Ovary (tissue), 3 donors: ENCODE results near the gene GPR87.

Experiments used
- POLR2A ChIP-seq: fragments of 450-650 bp; IDR thresholded peaks from one replicate; pipeline ENCODE4 v1.6.1; 2017; ENCODE audit warnings: antibody characterized with exemption, mild to moderate bottlenecking, moderate library complexity
- TF ChIP-seq, protein P1 (sequence below), 3 donors: fragments of 450-650 bp in 2 of 3; fragments of 200-600 bp in 1 of 3; IDR thresholded peaks; one replicate each; pipeline versions ENCODE4 v1.5.1 to v1.8.0; 2016 to 2022; ENCODE audit warnings: antibody characterized with exemption in 3 of 3, mild to moderate bottlenecking in 1 of 3
- donor health status: DM: no; HTN: no; CAD: no.

DNA sequence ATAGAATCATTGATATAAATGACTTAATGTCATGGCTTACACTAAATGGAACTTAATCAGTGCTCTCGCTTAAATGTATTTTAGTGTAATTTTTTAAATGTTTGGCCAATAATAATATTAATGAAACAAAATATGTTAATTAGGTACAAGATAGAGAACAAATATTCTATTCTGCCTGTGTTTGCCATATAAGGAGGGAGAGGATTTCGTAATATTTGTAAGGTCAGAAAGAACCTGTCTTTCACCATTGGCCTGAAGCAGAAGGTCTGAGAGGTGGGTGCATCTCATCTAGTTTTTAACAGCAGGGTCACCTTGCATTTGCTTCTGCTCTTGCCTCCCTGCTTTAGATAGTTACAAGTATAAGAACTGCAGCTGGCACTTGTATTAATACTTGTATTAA, 2.5 kb downstream of the GPR87 start:
- TF ChIP-seq, protein P1, sequence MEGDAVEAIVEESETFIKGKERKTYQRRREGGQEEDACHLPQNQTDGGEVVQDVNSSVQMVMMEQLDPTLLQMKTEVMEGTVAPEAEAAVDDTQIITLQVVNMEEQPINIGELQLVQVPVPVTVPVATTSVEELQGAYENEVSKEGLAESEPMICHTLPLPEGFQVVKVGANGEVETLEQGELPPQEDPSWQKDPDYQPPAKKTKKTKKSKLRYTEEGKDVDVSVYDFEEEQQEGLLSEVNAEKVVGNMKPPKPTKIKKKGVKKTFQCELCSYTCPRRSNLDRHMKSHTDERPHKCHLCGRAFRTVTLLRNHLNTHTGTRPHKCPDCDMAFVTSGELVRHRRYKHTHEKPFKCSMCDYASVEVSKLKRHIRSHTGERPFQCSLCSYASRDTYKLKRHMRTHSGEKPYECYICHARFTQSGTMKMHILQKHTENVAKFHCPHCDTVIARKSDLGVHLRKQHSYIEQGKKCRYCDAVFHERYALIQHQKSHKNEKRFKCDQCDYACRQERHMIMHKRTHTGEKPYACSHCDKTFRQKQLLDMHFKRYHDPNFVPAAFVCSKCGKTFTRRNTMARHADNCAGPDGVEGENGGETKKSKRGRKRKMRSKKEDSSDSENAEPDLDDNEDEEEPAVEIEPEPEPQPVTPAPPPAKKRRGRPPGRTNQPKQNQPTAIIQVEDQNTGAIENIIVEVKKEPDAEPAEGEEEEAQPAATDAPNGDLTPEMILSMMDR (IDR thresholded peaks at IDR 0.05): no peak
- TF ChIP-seq POLR2A: no peak
